ENCODE data around the gene SEL1L. TPM values are rescaled to one million over a fixed set of nuclear protein-coding genes. Genes with fewer than 3 reads are reported as not detected.

SEL1L gene
- polyA plus RNA-seq, 1 donor, result 56.1 TPM

Other genes with a start within 250 kb of the SEL1L start
- 14.6 TPM for gene STON2, start 133.5 kb downstream of the SEL1L start, polyA plus RNA-seq